ENCODE measurements around the gene PCSK7. TPM values are rescaled to one million over a fixed set of nuclear protein-coding genes. Genes with fewer than 3 reads are reported as not detected.

The PCSK7 gene
- total RNA-seq, 4 donors from 2014 or later: 14.5 to 19.9 (median 16.4) TPM

GRCh38 chr11:117195258-117195657, 36.6 kb downstream of the PCSK7 start:
- intact Hi-C loops (cut with DNase I; ENCODE audit: low total_unique reads): no loop called here
- DNase-seq: no peak
- Histone ChIP-seq H3K36me3 (peaks cover 0 to 44% of the 10 kb centered on the region in 2 donors), H3K4me3 (no peak overlapping the region), H3K9me3 (no peaks in the 10 kb centered on the region), H3K27ac (no peak overlapping the region), H3K4me1 (peaks cover 7 to 13% of the 10 kb centered on the region in 2 donors), H3K27me3 (no peaks in the 10 kb centered on the region)
- in situ Hi-C loops (cut with MboI; ENCODE audit: low sequenced_read_pairs in 4 of 4): no loop called here
- no peak for ATAC-seq
- TF ChIP-seq, protein P1, sequence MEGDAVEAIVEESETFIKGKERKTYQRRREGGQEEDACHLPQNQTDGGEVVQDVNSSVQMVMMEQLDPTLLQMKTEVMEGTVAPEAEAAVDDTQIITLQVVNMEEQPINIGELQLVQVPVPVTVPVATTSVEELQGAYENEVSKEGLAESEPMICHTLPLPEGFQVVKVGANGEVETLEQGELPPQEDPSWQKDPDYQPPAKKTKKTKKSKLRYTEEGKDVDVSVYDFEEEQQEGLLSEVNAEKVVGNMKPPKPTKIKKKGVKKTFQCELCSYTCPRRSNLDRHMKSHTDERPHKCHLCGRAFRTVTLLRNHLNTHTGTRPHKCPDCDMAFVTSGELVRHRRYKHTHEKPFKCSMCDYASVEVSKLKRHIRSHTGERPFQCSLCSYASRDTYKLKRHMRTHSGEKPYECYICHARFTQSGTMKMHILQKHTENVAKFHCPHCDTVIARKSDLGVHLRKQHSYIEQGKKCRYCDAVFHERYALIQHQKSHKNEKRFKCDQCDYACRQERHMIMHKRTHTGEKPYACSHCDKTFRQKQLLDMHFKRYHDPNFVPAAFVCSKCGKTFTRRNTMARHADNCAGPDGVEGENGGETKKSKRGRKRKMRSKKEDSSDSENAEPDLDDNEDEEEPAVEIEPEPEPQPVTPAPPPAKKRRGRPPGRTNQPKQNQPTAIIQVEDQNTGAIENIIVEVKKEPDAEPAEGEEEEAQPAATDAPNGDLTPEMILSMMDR (IDR thresholded peaks at IDR 0.05 in 4 of 5, conservative IDR thresholded peaks at IDR 0.05 in 1 of 5): no peak
- no peak for TF ChIP-seq POLR2A (IDR thresholded peaks at IDR 0.05)

DNA sequence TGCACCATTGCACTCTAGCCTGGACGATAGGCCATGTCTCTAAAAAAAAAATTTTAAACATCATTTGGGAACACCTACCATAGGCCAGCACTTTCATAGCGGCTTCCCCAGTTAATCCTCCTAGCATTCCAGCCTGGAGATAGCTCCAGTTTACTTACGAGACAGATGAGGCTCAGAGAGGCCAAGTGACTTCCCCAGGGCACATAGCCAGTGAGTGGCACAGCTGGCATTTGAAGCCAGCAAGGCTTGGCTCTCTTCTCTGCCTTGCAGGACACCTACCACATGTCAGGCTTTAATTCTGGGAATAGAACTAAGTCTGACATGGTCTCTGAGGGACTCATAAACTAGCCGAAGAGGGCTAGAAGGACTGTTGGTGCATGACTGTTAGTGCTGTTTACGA, 37.6 kb downstream of the PCSK7 start:
- DNase-seq (no peak), ATAC-seq (peak; percentile 23 to 47)
- intact Hi-C loops (cut with DNase I; ENCODE audit: low total_unique reads): no loop called here

GRCh38 chr11:117193130-117194020, 38.5 kb downstream of the PCSK7 start:
- no peak overlapping the region for H3K4me3 ChIP-seq
- H3K36me3 ChIP-seq: peaks cover 0 to 61% of the 10 kb centered on the region in 2 donors
- no peak for TF ChIP-seq POLR2A (IDR thresholded peaks at IDR 0.05)
- TF ChIP-seq, protein P1 (IDR thresholded peaks at IDR 0.05 in 4 of 5, conservative IDR thresholded peaks at IDR 0.05 in 1 of 5): no peak
- DNase-seq: no peak
- H3K27me3 ChIP-seq: no peaks in the 10 kb centered on the region
- H3K4me1 ChIP-seq: peaks cover 7 to 9% of the 10 kb centered on the region in 2 donors
- no peaks in the 10 kb centered on the region for H3K9me3 ChIP-seq
- no peak for ATAC-seq
- intact Hi-C loops (cut with DNase I; ENCODE audit: low total_unique reads) (no loop called here), in situ Hi-C loops (cut with MboI; ENCODE audit: low sequenced_read_pairs in 4 of 4) (no loop called here)
- H3K27ac ChIP-seq: peak overlapping the region in 2 of 4 donors; percentile 52 to 54

More for the DNA sequence above, 37.6 kb downstream of the PCSK7 start:
- in situ Hi-C loops (cut with MboI; ENCODE audit: low sequenced_read_pairs in 4 of 4): no loop called here
- Histone ChIP-seq H3K9me3 (no peaks in the 10 kb centered on the region), H3K36me3 (peaks cover 0 to 52% of the 10 kb centered on the region in 2 donors), H3K27ac (peak overlapping the region in 2 of 4 donors; percentile 52 to 54), H3K4me1 (peaks cover 7 to 9% of the 10 kb centered on the region in 2 donors), H3K4me3 (no peak overlapping the region), H3K27me3 (no peaks in the 10 kb centered on the region)
- TF ChIP-seq, protein P1 (IDR thresholded peaks at IDR 0.05 in 4 of 5, conservative IDR thresholded peaks at IDR 0.05 in 1 of 5): no peak
- no peak for TF ChIP-seq POLR2A (IDR thresholded peaks at IDR 0.05)

GRCh38 chr11:117192401-117192875, 39.4 kb downstream of the PCSK7 start:
- DNase-seq (no peak), ATAC-seq (no peak)
- Histone ChIP-seq H3K4me1 (peaks cover 7 to 9% of the 10 kb centered on the region in 2 donors), H3K9me3 (no peaks in the 10 kb centered on the region), H3K36me3 (peaks cover 0 to 70% of the 10 kb centered on the region in 2 donors), H3K27me3 (no peaks in the 10 kb centered on the region), H3K4me3 (no peak overlapping the region), H3K27ac (no peak overlapping the region)
- TF ChIP-seq, protein P1 (IDR thresholded peaks at IDR 0.05 in 4 of 5, conservative IDR thresholded peaks at IDR 0.05 in 1 of 5): no peak
- no peak for TF ChIP-seq POLR2A (IDR thresholded peaks at IDR 0.05)
- in situ Hi-C loops (cut with MboI; ENCODE audit: low sequenced_read_pairs in 4 of 4): no loop called here
- intact Hi-C loops (cut with DNase I; ENCODE audit: low total_unique reads): no loop called here
